Muscle layer of duodenum (tissue), 2 donors: ENCODE results near the gene MRPS26.

Experiments
- H3K27ac ChIP-seq: one replicate; pipeline ENCODE4 v1.7.0; 2013; ENCODE audit warnings: mild to moderate bottlenecking, low read length
- H3K27me3 ChIP-seq: one replicate; pipeline ENCODE4 v1.7.0; 2013; ENCODE audit warnings: low read depth, mild to moderate bottlenecking, control low read depth, low read length
- H3K36me3 ChIP-seq, 2 donors: one replicate each; pipeline ENCODE4 v1.7.0; 2013; ENCODE audit warnings: low read length in 2 of 2, control low read depth in 1 of 2, mild to moderate bottlenecking in 1 of 2; ENCODE audit not compliant: insufficient read depth in 2 of 2, control insufficient read depth in 1 of 2
- H3K4me1 ChIP-seq, 2 donors: one replicate each; pipeline ENCODE4 v1.7.0; 2013; ENCODE audit warnings: low read length in 2 of 2, mild to moderate bottlenecking in 2 of 2, control low read depth in 1 of 2, moderate library complexity in 1 of 2; ENCODE audit not compliant: insufficient read depth in 2 of 2, control insufficient read depth in 1 of 2
- H3K4me3 ChIP-seq, 2 donors: one replicate each; pipeline ENCODE4 v1.7.0; 2013; ENCODE audit warnings: low read length in 2 of 2, low read depth in 1 of 2, mild to moderate bottlenecking in 1 of 2
- H3K9me3 ChIP-seq, 2 donors: one replicate each; pipeline ENCODE4 v1.7.0; 2013; ENCODE audit warnings: low read length in 2 of 2, control low read depth in 1 of 2, mild to moderate bottlenecking in 1 of 2; ENCODE audit not compliant: control insufficient read depth in 1 of 2
- donor health status: healthy.

The MRPS26 gene

GRCh38 chr20:3093861-3094361, 48.1 kb downstream of the MRPS26 start:
- Histone ChIP-seq H3K4me1 (no peaks in the 10 kb centered on the region), H3K9me3 (no peaks in the 10 kb centered on the region), H3K27ac (no peak overlapping the region), H3K4me3 (no peak overlapping the region), H3K27me3 (peaks cover 9% of the 10 kb centered on the region), H3K36me3 (no peaks in the 10 kb centered on the region)

GRCh38 chr20:3094848-3095629, 49.2 kb downstream of the MRPS26 start:
- H3K4me1 ChIP-seq = no peaks in the 10 kb centered on the region
- no peaks in the 10 kb centered on the region for H3K9me3 ChIP-seq
- H3K4me3 ChIP-seq = no peak overlapping the region
- peaks cover 5% of the 10 kb centered on the region for H3K27me3 ChIP-seq
- H3K27ac ChIP-seq = no peak overlapping the region
- H3K36me3 ChIP-seq = no peaks in the 10 kb centered on the region
